BE2C (cell line): Measurements from ENCODE around the gene TAAR1.
"Not testable (repeated sequence)": the region's sequence is repeated elsewhere in the genome, so short reads cannot be mapped to it uniquely, and the experiment has no call there.

ENCODE experiments used
- DNase-seq: peaks from one replicate; pipeline ENCODE4 v3.0.0-alpha.2; 2020
- H3K27me3 ChIP-seq: fragments of 250-450 bp; sonication (Bioruptor Pico); 2 replicates; pipeline ENCODE4 v1.5.1; 2020; ENCODE audit warnings: mild to moderate bottlenecking
- H3K36me3 ChIP-seq: fragments of 250-450 bp; sonication (Bioruptor Pico); 2 replicates; pipeline ENCODE4 v1.5.1; 2020; ENCODE audit warnings: mild to moderate bottlenecking
- H3K4me1 ChIP-seq: fragments of 250-450 bp; sonication (Bioruptor Pico); 2 replicates; pipeline ENCODE4 v1.5.1; 2020
- H3K4me3 ChIP-seq: 2 replicates; pipeline ENCODE4 v1.5.1; 2011; ENCODE audit warnings: low read depth, low read length
- H3K9me3 ChIP-seq: fragments of 250-450 bp; sonication (Bioruptor Pico); 2 replicates; pipeline ENCODE4 v1.5.1; 2020
- TF ChIP-seq, protein P1 (sequence below): IDR thresholded peaks from 2 replicates; pipeline ENCODE4 v1.5.1; 2012; ENCODE audit warnings: mild to moderate bottlenecking, low read depth, low read length

TAAR1 gene

DNA sequence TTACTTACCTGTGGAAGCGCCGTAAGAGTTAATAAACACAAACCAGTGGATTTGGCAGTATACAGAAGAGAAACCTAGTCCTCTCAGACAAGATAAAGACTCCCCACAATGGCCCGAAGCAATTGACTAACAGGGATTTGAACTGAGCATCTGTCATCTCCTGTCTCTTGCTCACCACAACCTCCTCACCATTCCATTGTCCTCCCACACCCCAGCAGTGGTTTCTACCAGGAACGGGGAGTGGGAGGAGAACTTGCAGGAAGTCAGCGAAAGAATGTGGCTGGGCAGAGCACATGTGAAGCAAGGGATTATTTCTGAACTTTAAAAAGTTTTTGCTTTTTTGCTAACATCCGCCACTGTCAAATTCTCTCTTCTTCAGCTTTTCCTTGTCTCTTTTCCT lies 24.6 kb upstream of the TAAR1 start:
- H3K4me3 ChIP-seq, result no peak overlapping the region
- no peaks in the 10 kb centered on the region for H3K4me1 ChIP-seq
- peaks cover 48% of the 10 kb centered on the region for H3K27me3 ChIP-seq
- TF ChIP-seq, protein P1, sequence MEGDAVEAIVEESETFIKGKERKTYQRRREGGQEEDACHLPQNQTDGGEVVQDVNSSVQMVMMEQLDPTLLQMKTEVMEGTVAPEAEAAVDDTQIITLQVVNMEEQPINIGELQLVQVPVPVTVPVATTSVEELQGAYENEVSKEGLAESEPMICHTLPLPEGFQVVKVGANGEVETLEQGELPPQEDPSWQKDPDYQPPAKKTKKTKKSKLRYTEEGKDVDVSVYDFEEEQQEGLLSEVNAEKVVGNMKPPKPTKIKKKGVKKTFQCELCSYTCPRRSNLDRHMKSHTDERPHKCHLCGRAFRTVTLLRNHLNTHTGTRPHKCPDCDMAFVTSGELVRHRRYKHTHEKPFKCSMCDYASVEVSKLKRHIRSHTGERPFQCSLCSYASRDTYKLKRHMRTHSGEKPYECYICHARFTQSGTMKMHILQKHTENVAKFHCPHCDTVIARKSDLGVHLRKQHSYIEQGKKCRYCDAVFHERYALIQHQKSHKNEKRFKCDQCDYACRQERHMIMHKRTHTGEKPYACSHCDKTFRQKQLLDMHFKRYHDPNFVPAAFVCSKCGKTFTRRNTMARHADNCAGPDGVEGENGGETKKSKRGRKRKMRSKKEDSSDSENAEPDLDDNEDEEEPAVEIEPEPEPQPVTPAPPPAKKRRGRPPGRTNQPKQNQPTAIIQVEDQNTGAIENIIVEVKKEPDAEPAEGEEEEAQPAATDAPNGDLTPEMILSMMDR, result no peak
- DNase-seq, result no peak
- H3K36me3 ChIP-seq, result no peaks in the 10 kb centered on the region
- H3K9me3 ChIP-seq, result no peaks in the 10 kb centered on the region

- not testable (repeated sequence) for H3K4me1 ChIP-seq, H3K9me3 ChIP-seq, H3K36me3 ChIP-seq, H3K4me3 ChIP-seq, DNase-seq
- H3K27me3 ChIP-seq, result peaks cover 16% of the 10 kb centered on the region
Measured at GRCh38 chr6:132679094-132679493, 20.1 kb upstream of the TAAR1 start.

DNA sequence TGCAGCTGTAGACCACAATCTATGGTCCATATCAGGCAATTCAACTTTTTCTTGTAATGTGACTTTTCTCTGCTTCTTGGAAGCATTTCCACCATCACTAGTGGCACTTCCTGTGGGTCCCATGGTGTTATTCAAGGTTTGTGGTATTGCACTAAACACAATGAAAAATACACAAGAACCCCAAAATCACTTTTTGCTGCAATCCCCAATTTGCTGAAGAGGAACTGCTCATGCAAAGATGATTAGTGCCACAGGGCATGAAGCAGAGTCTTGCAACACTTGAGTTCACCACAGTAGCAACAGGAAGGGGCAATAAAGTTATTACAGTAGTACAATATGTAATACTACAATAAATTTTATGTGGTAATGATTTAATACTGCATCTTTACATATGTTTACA lies 16.8 kb upstream of the TAAR1 start:
- TF ChIP-seq, protein P1, result no peak
- H3K27me3 ChIP-seq, result peaks cover 6% of the 10 kb centered on the region; the same call in 1 of the 2 replicates
- no peak for DNase-seq
- no peaks in the 10 kb centered on the region for H3K9me3 ChIP-seq
- no peak overlapping the region for H3K4me3 ChIP-seq
- no peaks in the 10 kb centered on the region for H3K36me3 ChIP-seq
- H3K4me1 ChIP-seq, result no peaks in the 10 kb centered on the region

- H3K36me3 ChIP-seq, result no peaks in the 10 kb centered on the region
- no peaks in the 10 kb centered on the region for H3K9me3 ChIP-seq
- H3K4me1 ChIP-seq, result no peaks in the 10 kb centered on the region
- no peak overlapping the region for H3K4me3 ChIP-seq
- no peak for DNase-seq
- TF ChIP-seq, protein P1, result no peak
- H3K27me3 ChIP-seq, result peaks cover 6% of the 10 kb centered on the region; the same call in 1 of the 2 replicates
Measured at GRCh38 chr6:132675002-132675401, 16.0 kb upstream of the TAAR1 start.

GRCh38 chr6:132673376-132674094 lies 14.6 kb upstream of the TAAR1 start:
- Histone ChIP-seq H3K27me3 (peaks cover 2% of the 10 kb centered on the region; the same call in 1 of the 2 replicates), H3K4me1 (no peaks in the 10 kb centered on the region), H3K9me3 (no peaks in the 10 kb centered on the region), H3K4me3 (no peak overlapping the region), H3K36me3 (no peaks in the 10 kb centered on the region)
- TF ChIP-seq, protein P1, result no peak
- DNase-seq, result peak; percentile 10

- DNase-seq, result no peak
- Histone ChIP-seq H3K4me1 (no peaks in the 10 kb centered on the region), H3K9me3 (no peaks in the 10 kb centered on the region), H3K36me3 (no peaks in the 10 kb centered on the region), H3K4me3 (no peak overlapping the region), H3K27me3 (no peaks in the 10 kb centered on the region; the same call in 1 of the 2 replicates)
- TF ChIP-seq, protein P1, result no peak
Measured at GRCh38 chr6:132671295-132671694, 12.3 kb upstream of the TAAR1 start.
